IPS-18a (cell line): Measurements from ENCODE around the gene SEPTIN8.

Experiments
- H3K27ac ChIP-seq: one replicate; pipeline ENCODE4 v1.5.1; 2013; ENCODE audit warnings: low read length
- H3K27me3 ChIP-seq: one replicate; pipeline ENCODE4 v1.6.1; 2013; ENCODE audit warnings: mild to moderate bottlenecking, low read length; ENCODE audit not compliant: control insufficient read depth, insufficient read depth
- H3K36me3 ChIP-seq: one replicate; pipeline ENCODE4 v1.6.1; 2013; ENCODE audit warnings: low read depth, low read length; ENCODE audit not compliant: control insufficient read depth
- H3K4me1 ChIP-seq: one replicate; pipeline ENCODE4 v1.6.1; 2013; ENCODE audit warnings: low read depth, low read length; ENCODE audit not compliant: control insufficient read depth
- H3K4me3 ChIP-seq: one replicate; pipeline ENCODE4 v1.5.1; 2013; ENCODE audit warnings: low read length
- H3K9ac ChIP-seq: one replicate; pipeline ENCODE4 v1.6.1; 2013; ENCODE audit warnings: mild to moderate bottlenecking, low read length, moderate library complexity
- H3K9me3 ChIP-seq: one replicate; pipeline ENCODE4 v1.6.1; 2013; ENCODE audit warnings: low read depth, low read length; ENCODE audit not compliant: control insufficient read depth

SEPTIN8 gene

GRCh38 chr5:132768485-132768868, 8.6 kb downstream of the SEPTIN8 start:
- H3K9me3 ChIP-seq = no peaks in the 10 kb centered on the region
- H3K27me3 ChIP-seq = no peaks in the 10 kb centered on the region
- H3K36me3 ChIP-seq = no peaks in the 10 kb centered on the region
- no peak overlapping the region for H3K27ac ChIP-seq
- H3K4me1 ChIP-seq = peaks cover 12% of the 10 kb centered on the region
- no peak overlapping the region for H3K4me3 ChIP-seq
- H3K9ac ChIP-seq = no peak overlapping the region

GRCh38 chr5:132767150-132767549, 9.9 kb downstream of the SEPTIN8 start:
- Histone ChIP-seq H3K27me3 (no peaks in the 10 kb centered on the region), H3K4me1 (peaks cover 12% of the 10 kb centered on the region), H3K27ac (no peak overlapping the region), H3K9me3 (no peaks in the 10 kb centered on the region), H3K9ac (no peak overlapping the region), H3K4me3 (no peak overlapping the region), H3K36me3 (no peaks in the 10 kb centered on the region)

- Histone ChIP-seq H3K4me1 (peaks cover 8% of the 10 kb centered on the region), H3K27me3 (no peaks in the 10 kb centered on the region), H3K27ac (no peak overlapping the region), H3K36me3 (no peaks in the 10 kb centered on the region), H3K9ac (no peak overlapping the region), H3K4me3 (no peak overlapping the region), H3K9me3 (no peaks in the 10 kb centered on the region)
These were observed 10.3 kb downstream of the SEPTIN8 start for GRCh38 chr5:132766806-132767055.

- no peak overlapping the region for H3K27ac ChIP-seq
These were observed 10.8 kb downstream of the SEPTIN8 start for GRCh38 chr5:132766020-132766805.

GRCh38 chr5:132765311-132766019, 11.6 kb downstream of the SEPTIN8 start:
- peaks cover under 1% of the 10 kb centered on the region for H3K4me1 ChIP-seq
- no peak overlapping the region for H3K27ac ChIP-seq
- no peak overlapping the region for H3K4me3 ChIP-seq
- no peaks in the 10 kb centered on the region for H3K36me3 ChIP-seq
- no peaks in the 10 kb centered on the region for H3K9me3 ChIP-seq
- no peak overlapping the region for H3K9ac ChIP-seq
- H3K27me3 ChIP-seq = no peaks in the 10 kb centered on the region

More at GRCh38 chr5:132766020-132766805, 10.8 kb downstream of the SEPTIN8 start:
- Histone ChIP-seq H3K4me3 (no peak overlapping the region), H3K9me3 (no peaks in the 10 kb centered on the region), H3K36me3 (no peaks in the 10 kb centered on the region), H3K9ac (no peak overlapping the region), H3K4me1 (peaks cover 5% of the 10 kb centered on the region), H3K27me3 (no peaks in the 10 kb centered on the region)

GRCh38 chr5:132764671-132765238, 12.3 kb downstream of the SEPTIN8 start:
- H3K4me3 ChIP-seq = no peak overlapping the region
- H3K36me3 ChIP-seq = no peaks in the 10 kb centered on the region
- H3K9me3 ChIP-seq = no peaks in the 10 kb centered on the region
- no peak overlapping the region for H3K27ac ChIP-seq
- H3K4me1 ChIP-seq = no peaks in the 10 kb centered on the region
- H3K9ac ChIP-seq = no peak overlapping the region
- H3K27me3 ChIP-seq = no peaks in the 10 kb centered on the region

- Histone ChIP-seq H3K9ac (no peak overlapping the region), H3K36me3 (no peaks in the 10 kb centered on the region), H3K4me3 (no peak overlapping the region), H3K27me3 (no peaks in the 10 kb centered on the region), H3K27ac (no peak overlapping the region), H3K9me3 (no peaks in the 10 kb centered on the region), H3K4me1 (no peaks in the 10 kb centered on the region)
These were observed 13.0 kb downstream of the SEPTIN8 start for GRCh38 chr5:132764051-132764450.

- Histone ChIP-seq H3K9me3 (no peaks in the 10 kb centered on the region), H3K4me1 (no peaks in the 10 kb centered on the region), H3K9ac (no peak overlapping the region), H3K27ac (no peak overlapping the region), H3K27me3 (no peaks in the 10 kb centered on the region), H3K36me3 (no peaks in the 10 kb centered on the region), H3K4me3 (no peak overlapping the region)
These were observed 13.6 kb downstream of the SEPTIN8 start for GRCh38 chr5:132763181-132764036.

GRCh38 chr5:132762246-132763000, 14.6 kb downstream of the SEPTIN8 start:
- Histone ChIP-seq H3K4me1 (no peaks in the 10 kb centered on the region), H3K9me3 (no peaks in the 10 kb centered on the region), H3K36me3 (no peaks in the 10 kb centered on the region), H3K9ac (no peak overlapping the region), H3K4me3 (no peak overlapping the region), H3K27ac (no peak overlapping the region), H3K27me3 (no peaks in the 10 kb centered on the region)

GRCh38 chr5:132761321-132762240, 15.5 kb downstream of the SEPTIN8 start:
- Histone ChIP-seq H3K27me3 (no peaks in the 10 kb centered on the region), H3K9me3 (no peaks in the 10 kb centered on the region), H3K36me3 (no peaks in the 10 kb centered on the region), H3K4me1 (no peaks in the 10 kb centered on the region), H3K9ac (no peak overlapping the region), H3K27ac (no peak overlapping the region), H3K4me3 (no peak overlapping the region)
